OCI-LY7 (cell line): ENCODE results near the gene PLEKHG5. TPM values are rescaled to one million over a fixed set of nuclear protein-coding genes. Genes with fewer than 3 reads are reported as not detected.

Experiments used
- BruUV-seq: library from RNA; stranded (reverse); fragments of 400-500 nt; replicated peaks from 2 replicates; lab custom pipeline; 2021; lab: Mats Ljungman, UMichigan
- CTCF ChIA-PET: fragments of 300-600 bp; sonication (Branson Sonifier 250); formaldehyde crosslinking; loops from one replicate; lab custom pipeline; 2022; ENCODE audit warnings: antibody characterized with exemption; ENCODE audit not compliant: unreplicated experiment; lab: Charles Lee
- POLR2A ChIA-PET: fragments of 300-600 bp; sonication (Branson Sonifier 250); formaldehyde crosslinking; loops from one replicate; lab custom pipeline; 2022; ENCODE audit warnings: antibody characterized with exemption; lab: Charles Lee
- DNase-seq: peaks from one replicate; pipeline ENCODE4 v3.0.0-alpha.2; 2015; ENCODE audit warnings: low spot score
- H2AFZ ChIP-seq: fragments of 200-600 bp; sonication (generic), shearing (Covaris generic); 2 replicates; pipeline ENCODE4 v1.6.1; 2014; ENCODE audit warnings: mild to moderate bottlenecking, antibody characterized with exemption, low read length, moderate library complexity
- H3K27ac ChIP-seq: fragments of 200-600 bp; sonication (generic); 2 replicates; pipeline ENCODE4 v1.5.1; 2014; ENCODE audit warnings: mixed run types, low read depth, mild to moderate bottlenecking, moderate library complexity, low read length, inconsistent platforms; ENCODE audit not compliant: poor library complexity, severe bottlenecking
- H3K36me3 ChIP-seq: fragments of 200-600 bp; sonication (generic); 2 replicates; pipeline ENCODE4 v1.6.1; 2014; ENCODE audit warnings: mild to moderate bottlenecking, antibody characterized with exemption, low read length, moderate library complexity, mixed read lengths; ENCODE audit not compliant: insufficient read depth
- H3K4me1 ChIP-seq: fragments of 200-600 bp; sonication (generic); 2 replicates; pipeline ENCODE4 v1.5.1; 2014; ENCODE audit warnings: mild to moderate bottlenecking, low read length; ENCODE audit not compliant: insufficient read depth, poor library complexity, severe bottlenecking
- H3K4me2 ChIP-seq: fragments of 200-600 bp; sonication (generic); 2 replicates; pipeline ENCODE4 v1.6.1; 2014; ENCODE audit warnings: mild to moderate bottlenecking, low read length
- H3K4me3 ChIP-seq: fragments of 200-600 bp; sonication (generic); 2 replicates; pipeline ENCODE4 v1.5.1; 2014; ENCODE audit warnings: mild to moderate bottlenecking, low read depth, low read length; ENCODE audit not compliant: poor library complexity, severe bottlenecking
- H3K79me2 ChIP-seq: fragments of 200-600 bp; sonication (generic); 2 replicates; pipeline ENCODE4 v1.6.1; 2016; ENCODE audit warnings: low read depth, mild to moderate bottlenecking, low read length, moderate library complexity, mixed read lengths; ENCODE audit not compliant: insufficient read depth
- H3K9me2 ChIP-seq: fragments of 200-600 bp; sonication (generic); 2 replicates; pipeline ENCODE4 v1.6.1; 2016; ENCODE audit warnings: mild to moderate bottlenecking, low read length, mixed read lengths; ENCODE audit not compliant: insufficient read depth
- H3K9me3 ChIP-seq: fragments of 200-600 bp; sonication (generic); 2 replicates; pipeline ENCODE4 v1.6.1; 2014; ENCODE audit warnings: mild to moderate bottlenecking, mixed run types, low read length, mixed read lengths
- H4K20me1 ChIP-seq: fragments of 200-600 bp; sonication (generic); 2 replicates; pipeline ENCODE4 v1.6.1; 2014; ENCODE audit warnings: mild to moderate bottlenecking, antibody characterized with exemption, low read length, moderate library complexity, mixed read lengths; ENCODE audit not compliant: insufficient read depth
- CTCF ChIP-seq: fragments of 200-600 bp; sonication (generic); conservative IDR thresholded peaks from 2 replicates; pipeline ENCODE4 v1.5.1; 2014; ENCODE audit warnings: mild to moderate bottlenecking, antibody characterized with exemption, low read length, moderate library complexity, mixed read lengths
- EZH2phosphoT487 ChIP-seq: fragments of 200-600 bp; sonication (generic); IDR thresholded peaks from 2 replicates; pipeline ENCODE4 v1.6.1; 2018; ENCODE audit warnings: low read depth, borderline replicate concordance, mild to moderate bottlenecking, mixed run types, antibody characterized with exemption, low read length, moderate library complexity, mixed read lengths
- intact Hi-C: fragments of 100-400 bp; cut with micrococcal nuclease; formaldehyde crosslinking; loops from one replicate; pipeline ENCODE4 v1.10.0; 2022; ENCODE audit not compliant: unreplicated experiment
- total RNA-seq, 2 experiments: library from RNA; depleted of rRNA in 1 of 2; stranded (reverse); fragments of >200 nt in 1 of 2; shearing (Covaris generic) in 1 of 2; gene quantifications; 2 replicates each; pipeline ENCODE4 v1.2.3, GENCODE V29; 2014 to 2022

The PLEKHG5 gene
- total RNA-seq, 2 experiments from 2014 or later = 1.6 to 2.4 TPM

GRCh38 chr1:6489799-6490180 lies 1.7 kb downstream of the PLEKHG5 start:
- BruUV-seq = no TSS peak
- ChIA-PET POLR2A (interaction anchor here (0.5 to 1.8 kb wide), 3 partner anchors 10 to 690 kb away, joined by 4 to 5 read pairs (median 4); no protein-coding TSS in a partner anchor), CTCF (no interaction called here)
- Histone ChIP-seq H3K79me2 (no peaks in the 10 kb centered on the region), H3K9me3 (no peaks in the 10 kb centered on the region), H2AFZ (peak overlapping the region; percentile 96), H3K4me2 (peak overlapping the region; percentile 99), H3K9me2 (no peaks in the 10 kb centered on the region), H3K4me3 (peak overlapping the region; percentile 77), H3K4me1 (peaks cover 14% of the 10 kb centered on the region), H3K36me3 (no peaks in the 10 kb centered on the region), H3K27ac (peak overlapping the region; percentile 56), H4K20me1 (no peaks in the 10 kb centered on the region)
- DNase-seq = peak; percentile 88
- TF ChIP-seq EZH2phosphoT487 = no peak
- TF ChIP-seq CTCF = peak; percentile 95
- intact Hi-C loops = loop anchor here (1.0 to 10.0 kb wide), 5 partner anchors 33 to 725 kb away; partner anchors contain the start of genes NOL9 and TAS1R1

- no peaks in the 10 kb centered on the region for H3K79me2 ChIP-seq
- intact Hi-C loops = loop anchor here (5.0 to 10.0 kb wide), 2 partner anchors 33 to 725 kb away; no protein-coding TSS in a partner anchor
Observed at GRCh38 chr1:6489383-6489765, 2.1 kb downstream of the PLEKHG5 start.

More at GRCh38 chr1:6489383-6489765, 2.1 kb downstream of the PLEKHG5 start:
- CTCF ChIA-PET = no interaction called here
- Histone ChIP-seq H3K9me3 (no peaks in the 10 kb centered on the region), H3K4me1 (peaks cover 14% of the 10 kb centered on the region), H3K27ac (no peak overlapping the region), H3K4me2 (peak overlapping the region; percentile 99), H2AFZ (no peak overlapping the region; the same call in 1 of the 2 replicates), H3K36me3 (no peaks in the 10 kb centered on the region), H4K20me1 (no peaks in the 10 kb centered on the region), H3K4me3 (peak overlapping the region; percentile 77), H3K9me2 (no peaks in the 10 kb centered on the region)
- TF ChIP-seq CTCF (no peak), EZH2phosphoT487 (no peak)
- POLR2A ChIA-PET = interaction anchor here (0.5 to 1.8 kb wide), 2 partner anchors 9 to 691 kb away, joined by 4 to 5 read pairs; no protein-coding TSS in a partner anchor
- no peak for DNase-seq
- no TSS peak for BruUV-seq
